Measurements from ENCODE around the gene LMO3. TPM values are rescaled to one million over a fixed set of nuclear protein-coding genes. Genes with fewer than 3 reads are reported as not detected.
"Not testable (repeated sequence)": the region's sequence is repeated elsewhere in the genome, so short reads cannot be mapped to it uniquely, and the experiment has no call there.

The LMO3 gene
- total RNA-seq, 1 experiment from 2014 or later = not detected

DNA sequence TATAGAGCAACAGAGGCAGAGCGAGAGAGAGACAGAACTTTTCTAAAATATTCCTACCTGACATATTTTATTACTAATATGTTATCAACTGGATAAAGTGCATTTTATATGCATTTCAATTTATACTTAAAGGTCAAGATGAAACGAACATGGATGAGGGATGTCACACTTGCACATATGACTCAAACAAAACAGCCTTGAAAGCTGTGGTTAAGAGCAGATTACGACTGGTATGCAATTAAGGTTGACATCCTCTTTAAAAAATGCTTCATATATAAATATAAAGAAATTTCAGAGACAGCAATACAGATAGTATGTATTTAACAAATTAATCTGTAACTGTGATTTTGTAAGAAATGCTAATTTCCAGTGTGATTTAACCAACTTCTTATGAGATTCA lies 52.5 kb downstream of the LMO3 start:
- CTCF ChIA-PET = no interaction called here
- intact Hi-C loops (cut with micrococcal nuclease) = no loop called here
- no peak for TF ChIP-seq CTCF (IDR thresholded peaks at IDR 0.05; ENCODE audit: unreplicated experiment)
- Mint-ChIP-seq H3K27ac (ENCODE audit: low read depth, unreplicated experiment) (no peak overlapping the region), H3K4me1 (ENCODE audit: insufficient read depth, unreplicated experiment) (peaks cover 7% of the 10 kb centered on the region), H3K4me3 (ENCODE audit: unreplicated experiment) (no peak overlapping the region), H3K27me3 (ENCODE audit: insufficient read depth, unreplicated experiment) (no peaks in the 10 kb centered on the region), H3K36me3 (ENCODE audit: insufficient read depth, unreplicated experiment) (no peaks in the 10 kb centered on the region), H3K9me3 (ENCODE audit: unreplicated experiment) (no peaks in the 10 kb centered on the region)
- POLR2A ChIA-PET = no interaction called here
- BruUV-seq (replicated peaks) = no TSS peak
- no peak for DNase-seq (ENCODE audit: unreplicated experiment)

GRCh38 chr12:16552301-16552700 lies 53.7 kb downstream of the LMO3 start:
- no peaks in the 10 kb centered on the region for H3K9me3 Mint-ChIP-seq (ENCODE audit: unreplicated experiment)
- TF ChIP-seq CTCF (IDR thresholded peaks at IDR 0.05; ENCODE audit: unreplicated experiment) = no peak
- BruUV-seq (replicated peaks) = no TSS peak
- no peak for DNase-seq (ENCODE audit: unreplicated experiment)
- peaks cover 7% of the 10 kb centered on the region for H3K4me1 Mint-ChIP-seq (ENCODE audit: insufficient read depth, unreplicated experiment)
- ChIA-PET POLR2A (no interaction called here), CTCF (interaction anchor here (1.0 kb wide), 1 partner anchor 385 kb away, joined by 3 read pairs; no protein-coding TSS in a partner anchor)
- no peaks in the 10 kb centered on the region for H3K36me3 Mint-ChIP-seq (ENCODE audit: insufficient read depth, unreplicated experiment)
- intact Hi-C loops (cut with micrococcal nuclease) = no loop called here
- H3K27me3 Mint-ChIP-seq (ENCODE audit: insufficient read depth, unreplicated experiment) = no peaks in the 10 kb centered on the region
- H3K4me3 Mint-ChIP-seq (ENCODE audit: unreplicated experiment) = no peak overlapping the region
- no peak overlapping the region for H3K27ac Mint-ChIP-seq (ENCODE audit: low read depth, unreplicated experiment)

DNA sequence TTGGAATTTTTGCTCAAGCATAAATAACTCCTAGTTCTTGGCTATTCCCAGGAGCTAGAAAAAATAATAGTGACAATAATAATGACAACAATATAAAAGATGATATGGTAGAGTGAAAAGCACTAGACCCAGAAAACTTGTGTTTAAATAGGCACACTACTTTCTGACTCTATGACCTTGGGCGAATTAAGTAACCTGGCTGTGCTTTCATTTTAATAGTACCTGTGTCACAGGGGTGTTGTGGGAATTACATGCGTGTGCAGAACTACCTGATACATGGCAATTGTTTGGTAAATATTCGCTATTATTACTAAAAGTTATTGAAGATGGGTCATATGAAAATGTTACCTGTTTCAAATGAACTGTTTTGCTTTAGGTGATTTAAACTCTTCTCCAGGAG lies 60.1 kb downstream of the LMO3 start:
- Mint-ChIP-seq H3K27me3 (ENCODE audit: insufficient read depth, unreplicated experiment) (no peaks in the 10 kb centered on the region), H3K27ac (ENCODE audit: low read depth, unreplicated experiment) (no peak overlapping the region), H3K4me1 (ENCODE audit: insufficient read depth, unreplicated experiment) (no peaks in the 10 kb centered on the region), H3K36me3 (ENCODE audit: insufficient read depth, unreplicated experiment) (no peaks in the 10 kb centered on the region), H3K9me3 (ENCODE audit: unreplicated experiment) (no peaks in the 10 kb centered on the region), H3K4me3 (ENCODE audit: unreplicated experiment) (no peak overlapping the region)
- CTCF ChIA-PET = no interaction called here
- POLR2A ChIA-PET = interaction anchor here (0.7 kb wide), 1 partner anchor 291 kb away, joined by 3 read pairs; no protein-coding TSS in a partner anchor
- intact Hi-C loops (cut with micrococcal nuclease) = no loop called here
- no peak for TF ChIP-seq CTCF (IDR thresholded peaks at IDR 0.05; ENCODE audit: unreplicated experiment)
- no TSS peak for BruUV-seq (replicated peaks)
- no peak for DNase-seq (ENCODE audit: unreplicated experiment)

DNA sequence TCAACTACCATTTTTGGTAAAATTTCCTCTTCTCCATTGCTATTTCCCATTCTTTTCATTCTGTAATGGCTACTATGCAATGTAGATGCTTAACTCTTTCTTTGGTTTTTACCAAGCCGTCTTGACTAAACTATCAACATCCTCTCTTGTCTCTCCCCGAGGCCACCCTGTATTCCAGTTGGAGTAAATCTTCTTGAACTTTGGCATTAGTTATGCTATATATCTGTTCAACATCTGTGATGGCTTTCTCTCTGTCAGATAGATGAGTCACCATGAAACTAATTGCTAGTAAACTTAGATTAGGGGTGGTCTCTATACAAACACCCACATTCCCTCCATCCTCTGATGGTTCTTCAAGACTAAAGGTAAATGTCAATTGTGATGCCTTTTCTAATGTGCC lies 63.4 kb downstream of the LMO3 start:
- Mint-ChIP-seq H3K4me3 (ENCODE audit: unreplicated experiment) (no peak overlapping the region), H3K9me3 (ENCODE audit: unreplicated experiment) (no peaks in the 10 kb centered on the region), H3K4me1 (ENCODE audit: insufficient read depth, unreplicated experiment) (no peaks in the 10 kb centered on the region), H3K27ac (ENCODE audit: low read depth, unreplicated experiment) (no peak overlapping the region), H3K36me3 (ENCODE audit: insufficient read depth, unreplicated experiment) (peaks cover 6% of the 10 kb centered on the region), H3K27me3 (ENCODE audit: insufficient read depth, unreplicated experiment) (no peaks in the 10 kb centered on the region)
- no peak for DNase-seq (ENCODE audit: unreplicated experiment)
- ChIA-PET POLR2A (interaction anchor here (0.6 kb wide), 1 partner anchor 69 kb away, joined by 4 read pairs; no protein-coding TSS in a partner anchor), CTCF (no interaction called here)
- BruUV-seq (replicated peaks) = no TSS peak
- intact Hi-C loops (cut with micrococcal nuclease) = no loop called here
- no peak for TF ChIP-seq CTCF (IDR thresholded peaks at IDR 0.05; ENCODE audit: unreplicated experiment)

GRCh38 chr12:16537652-16538051 lies 68.3 kb downstream of the LMO3 start:
- H3K27me3 Mint-ChIP-seq (ENCODE audit: insufficient read depth, unreplicated experiment); H3K4me1 Mint-ChIP-seq (ENCODE audit: insufficient read depth, unreplicated experiment); H3K9me3 Mint-ChIP-seq (ENCODE audit: unreplicated experiment); intact Hi-C loops (cut with micrococcal nuclease); H3K36me3 Mint-ChIP-seq (ENCODE audit: insufficient read depth, unreplicated experiment); CTCF ChIA-PET; H3K27ac Mint-ChIP-seq (ENCODE audit: low read depth, unreplicated experiment); H3K4me3 Mint-ChIP-seq (ENCODE audit: unreplicated experiment); DNase-seq (ENCODE audit: unreplicated experiment); BruUV-seq (replicated peaks): not testable (repeated sequence)
- POLR2A ChIA-PET = interaction anchor here (0.7 kb wide), 1 partner anchor 653 kb away, joined by 3 read pairs; no protein-coding TSS in a partner anchor
